Suprapubic skin (tissue), 4 donors: ENCODE measurements around the gene IVD. TPM values are rescaled to one million over a fixed set of nuclear protein-coding genes. Genes with fewer than 3 reads are reported as not detected.

Experiments
- DNase-seq, 2 donors: peaks; one replicate each; pipeline ENCODE4 v3.0.0-alpha.2; 2019; ENCODE audit warnings: low spot score in 2 of 2
- H3K27ac ChIP-seq: fragments of 200-600 bp; sonication (generic); one replicate; pipeline ENCODE4 v1.5.1; 2019
- H3K27me3 ChIP-seq: fragments of 200-600 bp; sonication (generic); one replicate; pipeline ENCODE4 v1.5.1; 2019
- H3K36me3 ChIP-seq: fragments of 200-600 bp; sonication (generic); one replicate; pipeline ENCODE4 v1.5.1; 2019
- H3K4me1 ChIP-seq: fragments of 200-600 bp; sonication (generic); one replicate; pipeline ENCODE4 v1.5.1; 2019
- H3K4me3 ChIP-seq: fragments of 200-600 bp; sonication (generic); one replicate; pipeline ENCODE4 v1.5.1; 2019; ENCODE audit warnings: mild to moderate bottlenecking
- H3K9me3 ChIP-seq: fragments of 200-600 bp; sonication (generic); one replicate; pipeline ENCODE4 v1.5.1; 2019
- CTCF ChIP-seq, 2 donors: fragments of 200-600 bp in 1 of 2; fragments of 450-650 bp in 1 of 2; sonication (generic) in 1 of 2; IDR thresholded peaks; one replicate each; pipeline ENCODE4 v1.5.1; 2016 to 2019; ENCODE audit warnings: antibody characterized with exemption in 2 of 2, mild to moderate bottlenecking in 1 of 2, moderate library complexity in 1 of 2
- EP300 ChIP-seq: sonication (generic); formaldehyde crosslinking; IDR thresholded peaks from one replicate; pipeline ENCODE4 v1.6.1; 2017; ENCODE audit warnings: antibody characterized with exemption
- POLR2A ChIP-seq, 2 donors: fragments of 450-650 bp; IDR thresholded peaks; one replicate each; pipeline ENCODE4 v1.6.1; 2017; ENCODE audit warnings: antibody characterized with exemption in 2 of 2, mild to moderate bottlenecking in 2 of 2, moderate library complexity in 2 of 2
- POLR2AphosphoS5 ChIP-seq, 3 donors: sonication (generic); formaldehyde crosslinking; IDR thresholded peaks; one replicate each; pipeline ENCODE4 v1.6.1; 2017; ENCODE audit warnings: antibody characterized with exemption in 3 of 3
- WGBS: methylation state at CpG from one replicate; pipeline ENCODE4 v1.1.5; 2018; 5-methylcytosine and 5-hydroxymethylcytosine counted together
- total RNA-seq, 4 donors: library from RNA; depleted of rRNA; stranded (reverse); fragments of >200 nt; gene quantifications; one replicate each; pipeline ENCODE4 v1.1.0, GENCODE V29; 2016

Gene IVD
- total RNA-seq, 4 donors from 2014 or later = 7.7 to 18.3 (median 13.3) TPM

GRCh38 chr15:40365016-40365415 lies 40.6 kb upstream of the IVD start:
- DNase-seq = no peak
- H3K27me3 ChIP-seq = no peaks in the 10 kb centered on the region
- WGBS = 88% methylated on average over 5 of the region's 5 CpGs
- no peaks in the 10 kb centered on the region for H3K9me3 ChIP-seq
- H3K4me1 ChIP-seq = peaks cover 16% of the 10 kb centered on the region
- no peak overlapping the region for H3K4me3 ChIP-seq
- no peaks in the 10 kb centered on the region for H3K36me3 ChIP-seq
- H3K27ac ChIP-seq = no peak overlapping the region
- no peak for TF ChIP-seq POLR2AphosphoS5 (IDR thresholded peaks at IDR 0.05)

GRCh38 chr15:40365624-40366456 lies 39.8 kb upstream of the IVD start:
- 85% methylated on average over 11 of the region's 11 CpGs for WGBS
- Histone ChIP-seq H3K27me3 (no peaks in the 10 kb centered on the region), H3K4me3 (no peak overlapping the region), H3K9me3 (no peaks in the 10 kb centered on the region), H3K27ac (no peak overlapping the region), H3K4me1 (peaks cover 16% of the 10 kb centered on the region), H3K36me3 (no peaks in the 10 kb centered on the region)
- DNase-seq = no peak
- TF ChIP-seq POLR2AphosphoS5 (IDR thresholded peaks at IDR 0.05) = no peak
- no peak for TF ChIP-seq CTCF (IDR thresholded peaks at IDR 0.05)
- TF ChIP-seq EP300 = no peak
- no peak for TF ChIP-seq POLR2A (IDR thresholded peaks at IDR 0.05)

GRCh38 chr15:40366457-40367370 lies 38.9 kb upstream of the IVD start:
- no peaks in the 10 kb centered on the region for H3K36me3 ChIP-seq
- no peaks in the 10 kb centered on the region for H3K9me3 ChIP-seq
- H3K27ac ChIP-seq = no peak overlapping the region
- WGBS = 89% methylated on average over 11 of the region's 14 CpGs
- H3K27me3 ChIP-seq = no peaks in the 10 kb centered on the region
- H3K4me3 ChIP-seq = no peak overlapping the region
- peak in 1 of 2 donors; percentile 61 for DNase-seq
- H3K4me1 ChIP-seq = peaks cover 16% of the 10 kb centered on the region
- TF ChIP-seq EP300 (no peak), POLR2A (IDR thresholded peaks at IDR 0.05) (no peak), POLR2AphosphoS5 (IDR thresholded peaks at IDR 0.05) (no peak), CTCF (IDR thresholded peaks at IDR 0.05) (no peak)

- Histone ChIP-seq H3K9me3 (no peaks in the 10 kb centered on the region), H3K36me3 (no peaks in the 10 kb centered on the region), H3K4me1 (peaks cover 16% of the 10 kb centered on the region), H3K27ac (no peak overlapping the region), H3K27me3 (no peaks in the 10 kb centered on the region), H3K4me3 (peak overlapping the region; percentile 45)
- 71% methylated on average over 5 of the region's 5 CpGs for WGBS
- no peak for DNase-seq
- TF ChIP-seq EP300 = no peak
- TF ChIP-seq POLR2A (IDR thresholded peaks at IDR 0.05) = no peak
- no peak for TF ChIP-seq POLR2AphosphoS5 (IDR thresholded peaks at IDR 0.05)
- TF ChIP-seq CTCF (IDR thresholded peaks at IDR 0.05) = no peak
Observed at GRCh38 chr15:40367371-40367685, 38.3 kb upstream of the IVD start.

GRCh38 chr15:40367686-40368611 lies 37.6 kb upstream of the IVD start:
- peaks cover 16% of the 10 kb centered on the region for H3K4me1 ChIP-seq
- peak; percentile 83 to 89 for DNase-seq
- H3K4me3 ChIP-seq = peak overlapping the region; percentile 45
- no peaks in the 10 kb centered on the region for H3K36me3 ChIP-seq
- TF ChIP-seq POLR2AphosphoS5 (IDR thresholded peaks at IDR 0.05) (no peak), CTCF (IDR thresholded peaks at IDR 0.05) (peak; percentile 84 to 92), EP300 (no peak)
- 31% methylated on average over 25 of the region's 91 CpGs for WGBS
- no peaks in the 10 kb centered on the region for H3K27me3 ChIP-seq
- H3K27ac ChIP-seq = no peak overlapping the region
- H3K9me3 ChIP-seq = no peaks in the 10 kb centered on the region
